GM18867 (cell line): Measurements from ENCODE around the gene ID1.
A peak's percentile ranks its signal among the peaks of the same experiment; 100 is the strongest.
"Not testable (repeated sequence)": the region's sequence is repeated elsewhere in the genome, so short reads cannot be mapped to it uniquely, and the experiment has no call there.

Experiments used
- ATAC-seq: cut with Tn5 transposase; IDR thresholded peaks from one replicate; pipeline ENCODE4 v1.9.1; 2021; ENCODE audit warnings: mild to moderate bottlenecking, moderate library complexity; ENCODE audit not compliant: unreplicated experiment

ID1 gene

GRCh38 chr20:31596831-31597480 is 8.1 kb upstream of the ID1 start:
- no peak for ATAC-seq

DNA sequence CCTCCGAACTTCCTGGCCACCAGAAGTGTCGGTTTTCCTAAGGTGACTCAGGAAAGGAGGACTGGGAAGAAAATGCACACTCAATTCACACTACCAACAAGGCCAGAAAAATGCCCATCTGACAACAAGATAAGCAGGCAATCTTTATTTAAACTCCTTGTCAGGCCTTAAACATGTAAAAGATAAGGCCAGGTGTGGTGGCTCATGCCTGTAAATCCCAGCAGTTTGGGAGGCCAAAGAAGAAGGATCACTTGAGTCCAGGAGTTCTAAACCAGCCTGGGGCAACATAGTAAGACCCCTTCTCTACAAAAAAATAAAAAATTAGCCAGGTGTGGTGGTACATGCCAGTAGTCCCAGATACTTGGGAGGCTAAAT is 7.6 kb upstream of the ID1 start:
- ATAC-seq, result no peak

DNA sequence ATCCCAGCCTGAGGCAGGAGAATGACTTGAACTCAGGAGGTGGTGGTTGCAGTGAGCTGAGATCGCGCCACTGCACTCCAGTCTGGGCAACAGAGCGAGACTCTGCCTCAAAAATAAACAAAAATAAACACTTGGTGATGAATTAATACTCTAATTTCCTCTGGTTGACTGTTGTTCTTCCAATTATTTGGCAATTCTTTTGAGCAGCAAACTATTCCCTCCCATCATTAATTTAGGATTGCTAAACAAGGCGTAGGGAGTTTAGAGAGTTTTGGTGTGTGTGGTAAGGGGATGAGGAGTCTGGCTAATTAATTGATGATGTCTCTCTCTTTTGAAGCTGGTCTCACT is 2.7 kb upstream of the ID1 start:
- ATAC-seq, result no peak

DNA sequence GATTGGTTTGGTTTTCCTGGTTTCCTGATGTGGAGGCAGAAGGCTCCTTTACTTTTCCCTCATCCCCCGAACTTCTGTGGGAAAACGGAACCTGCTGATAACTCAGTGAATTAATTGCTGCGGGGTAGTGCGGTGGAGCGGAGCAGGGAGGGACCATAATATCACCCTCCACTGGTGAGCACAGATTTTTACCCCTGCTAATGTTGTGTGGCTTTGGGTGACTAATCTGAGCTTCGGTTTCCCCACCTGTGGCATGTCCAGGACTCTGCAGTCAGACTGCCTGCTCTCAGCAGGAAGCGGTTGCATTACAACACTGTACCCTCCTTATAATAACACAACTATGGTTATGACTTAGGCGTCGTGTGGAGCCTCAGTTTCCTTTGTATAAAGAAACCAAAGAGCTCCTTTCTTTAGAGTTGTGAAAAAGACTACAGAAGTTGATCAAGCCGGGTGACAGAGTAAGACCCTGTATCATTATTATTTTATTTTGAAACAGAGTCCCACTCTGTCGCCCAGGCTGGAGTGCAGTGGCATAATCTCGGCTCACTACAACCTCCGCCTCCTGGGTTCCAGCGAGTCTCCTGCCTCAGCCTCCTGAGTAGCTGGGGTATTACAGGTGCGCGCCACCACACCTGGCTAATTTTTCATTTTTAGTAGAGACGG is 2.2 kb upstream of the ID1 start:
- ATAC-seq, result peak; percentile 74

- peak; percentile 49 for ATAC-seq
These were observed 1.1 kb upstream of the ID1 start for GRCh38 chr20:31603822-31604566.

DNA sequence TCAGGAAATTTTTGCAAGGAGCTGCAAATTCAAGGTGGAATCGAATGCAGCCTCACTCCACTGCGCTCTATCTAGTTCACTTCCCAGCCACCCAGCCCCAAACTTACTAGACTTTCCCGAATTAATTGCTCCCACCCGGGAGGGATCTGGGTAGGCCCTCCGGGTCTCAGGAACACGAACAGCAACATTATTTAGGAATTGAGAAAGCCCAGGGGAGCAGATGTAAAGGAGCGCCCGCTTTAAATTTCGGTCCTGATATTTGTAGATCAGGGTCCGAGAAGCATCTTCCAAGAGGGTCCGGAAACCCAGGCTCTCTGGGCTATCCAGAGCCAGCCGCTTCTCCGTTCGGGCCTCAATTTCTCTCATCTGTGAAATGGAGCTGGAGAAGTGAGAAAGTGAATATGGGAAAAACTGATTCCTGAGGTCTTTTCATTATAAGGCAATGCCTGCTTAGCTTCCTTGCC is 490 bp upstream of the ID1 start:
- no peak for ATAC-seq

DNA sequence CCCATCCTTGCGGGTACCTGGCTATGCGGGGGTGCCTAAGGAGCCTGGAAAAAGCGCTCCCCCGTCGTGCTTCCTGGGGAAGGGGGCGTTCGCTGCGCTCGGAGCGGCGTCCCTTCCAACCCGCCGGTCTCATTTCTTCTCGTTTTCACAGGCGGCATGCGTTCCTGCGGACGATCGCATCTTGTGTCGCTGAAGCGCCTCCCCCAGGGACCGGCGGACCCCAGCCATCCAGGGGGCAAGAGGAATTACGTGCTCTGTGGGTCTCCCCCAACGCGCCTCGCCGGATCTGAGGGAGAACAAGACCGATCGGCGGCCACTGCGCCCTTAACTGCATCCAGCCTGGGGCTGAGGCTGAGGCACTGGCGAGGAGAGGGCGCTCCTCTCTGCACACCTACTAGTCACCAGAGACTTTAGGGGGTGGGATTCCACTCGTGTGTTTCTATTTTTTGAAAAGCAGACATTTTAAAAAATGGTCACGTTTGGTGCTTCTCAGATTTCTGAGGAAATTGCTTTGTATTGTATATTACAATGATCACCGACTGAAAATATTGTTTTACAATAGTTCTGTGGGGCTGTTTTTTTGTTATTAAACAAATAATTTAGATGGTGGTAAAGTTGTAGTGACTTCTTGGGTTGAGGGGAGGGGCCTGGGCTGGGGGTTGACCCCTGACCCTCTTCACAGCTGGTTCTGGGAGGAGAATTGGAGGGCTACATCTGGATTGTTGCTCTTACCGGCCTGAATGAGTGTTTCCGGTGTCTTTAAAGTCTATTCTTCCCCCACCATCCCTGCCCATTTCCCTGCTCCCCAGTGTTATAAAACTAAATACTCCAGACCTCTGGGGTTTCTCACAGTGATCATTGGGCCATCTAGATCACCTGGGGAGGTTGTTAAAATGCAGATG is 1.1 kb downstream of the ID1 start:
- no peak for ATAC-seq

DNA sequence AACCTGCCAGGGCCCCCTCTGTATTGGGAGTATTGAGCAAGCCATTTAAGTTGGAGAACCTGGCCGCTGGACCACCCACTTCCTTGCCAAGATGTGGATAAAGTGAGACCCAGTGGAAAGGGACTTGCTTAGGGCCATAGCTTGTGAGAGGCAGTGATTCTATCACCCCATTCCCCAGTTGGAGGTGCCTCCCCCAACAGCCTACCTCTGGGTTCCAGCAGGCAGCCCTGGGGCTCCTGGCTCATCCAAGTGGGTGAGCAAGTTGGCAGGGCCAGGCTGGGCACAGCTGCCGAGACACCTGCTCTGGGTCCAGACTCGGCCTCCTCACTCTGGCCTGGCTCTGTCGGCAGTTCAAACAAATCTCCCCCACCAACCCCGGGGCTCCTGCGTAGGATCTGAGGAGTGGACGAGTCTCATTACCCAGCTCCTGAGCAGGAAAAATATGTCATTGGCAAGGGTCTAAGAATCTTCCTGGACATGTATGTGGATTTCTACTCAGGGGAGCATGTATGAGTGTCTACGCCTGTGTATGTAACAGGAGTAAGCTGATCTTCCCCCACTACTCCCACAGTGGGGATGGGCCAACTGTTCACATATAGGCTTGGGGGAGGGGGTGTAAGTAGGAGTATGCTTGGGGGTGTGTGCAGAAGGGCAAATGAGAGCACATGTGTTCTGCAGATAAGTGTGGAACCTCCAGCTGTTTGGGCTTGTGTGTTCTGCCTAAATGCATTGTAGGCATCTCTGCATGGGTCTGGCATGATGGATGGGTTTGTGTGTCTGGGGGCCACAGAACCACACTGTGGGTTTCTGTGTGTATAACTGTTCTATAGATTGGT is 1.9 kb downstream of the ID1 start:
- ATAC-seq, result no peak

DNA sequence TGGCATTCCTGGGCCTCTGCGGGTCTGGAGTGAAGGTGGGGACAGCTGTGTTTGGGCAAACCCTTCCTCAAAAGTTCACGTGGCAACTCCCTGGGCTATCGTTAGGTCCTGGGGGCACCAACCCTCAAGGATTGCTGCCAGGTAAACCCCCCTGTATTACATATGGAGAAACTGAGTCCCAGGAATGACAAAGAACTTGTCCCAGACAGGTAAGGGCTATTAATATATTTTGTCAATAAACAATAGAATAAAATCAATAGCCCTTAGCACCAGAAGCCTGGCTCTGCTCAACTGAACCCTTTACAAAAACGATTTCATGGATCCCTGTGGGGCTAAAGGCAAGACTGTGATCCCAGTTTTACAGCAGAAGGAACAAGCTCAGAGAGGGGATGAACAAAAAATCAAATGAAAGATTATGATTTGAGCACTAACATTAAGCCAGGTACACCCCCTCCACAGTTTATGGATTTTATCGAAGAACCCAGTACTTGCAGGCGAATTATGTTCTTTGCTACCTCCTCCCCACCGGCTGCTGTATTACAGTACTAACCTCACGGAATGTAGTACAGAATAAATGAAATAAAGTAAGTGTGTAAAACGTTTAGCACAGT is 2.7 kb downstream of the ID1 start:
- ATAC-seq, result no peak

GRCh38 chr20:31608251-31608945 is 3.3 kb downstream of the ID1 start:
- no peak for ATAC-seq

GRCh38 chr20:31612271-31612640 is 7.2 kb downstream of the ID1 start:
- ATAC-seq, result not testable (repeated sequence)

- ATAC-seq, result no peak
These were observed 10.3 kb downstream of the ID1 start for GRCh38 chr20:31615416-31615815.

GRCh38 chr20:31617432-31618104 is 12.5 kb downstream of the ID1 start:
- ATAC-seq, result no peak

- no peak for ATAC-seq
These were observed 15.2 kb downstream of the ID1 start for GRCh38 chr20:31620246-31620645.

DNA sequence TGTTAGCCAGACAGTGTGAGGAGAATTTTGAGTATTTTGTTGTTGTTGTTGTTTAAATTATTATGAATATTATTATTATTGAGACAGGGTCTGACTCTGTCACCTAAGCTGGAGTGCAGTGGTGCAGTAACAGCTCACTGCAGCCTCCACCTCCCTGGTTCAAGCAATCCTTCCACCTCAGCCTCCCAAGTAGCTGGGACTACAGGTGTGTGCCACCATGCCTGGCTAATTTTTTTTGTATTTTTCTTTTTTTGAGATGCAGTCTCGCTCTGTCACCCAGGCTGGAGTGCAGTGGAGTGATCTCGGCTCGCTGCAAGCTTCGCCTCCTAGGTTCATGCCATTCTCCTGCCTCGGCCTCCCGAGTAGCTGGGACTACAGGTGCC is 18.0 kb downstream of the ID1 start:
- ATAC-seq, result not testable (repeated sequence)

DNA sequence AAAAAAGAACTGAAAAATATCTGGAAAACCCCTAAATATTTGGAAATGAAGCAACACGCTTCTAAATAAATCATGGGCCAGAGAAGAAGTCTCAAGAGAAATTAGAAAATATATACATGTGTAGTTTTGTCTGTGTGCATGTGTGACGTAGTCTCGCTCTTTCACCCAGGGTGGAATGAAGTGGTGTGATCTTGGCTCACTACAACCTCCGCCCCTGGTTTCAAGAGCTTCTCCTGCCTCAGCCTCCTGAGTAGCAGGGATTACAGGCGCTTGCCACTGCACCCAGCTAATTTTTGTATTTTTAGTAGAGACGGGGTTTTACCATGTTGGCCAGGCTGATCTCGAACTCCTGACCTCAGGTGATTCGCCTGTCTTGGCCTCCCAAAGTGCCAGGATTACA is 21.4 kb downstream of the ID1 start:
- not testable (repeated sequence) for ATAC-seq

DNA sequence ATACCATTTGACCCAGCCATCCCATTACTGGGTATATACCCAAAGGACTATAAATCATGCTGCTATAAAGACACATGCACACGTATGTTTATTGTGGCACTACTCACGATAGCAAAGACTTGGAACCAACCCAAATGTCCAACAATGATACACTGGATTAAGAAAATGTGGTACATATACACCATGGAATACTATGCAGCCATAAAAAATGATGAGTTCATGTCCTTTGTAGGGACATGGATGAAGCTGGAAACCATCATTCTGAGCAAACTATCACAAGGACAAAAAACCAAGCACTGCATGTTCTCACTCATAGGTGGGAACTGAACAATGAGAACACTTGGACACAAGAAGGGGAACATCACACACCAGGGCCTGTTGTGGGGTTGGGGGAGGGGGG is 23.0 kb downstream of the ID1 start:
- not testable (repeated sequence) for ATAC-seq

- ATAC-seq, result no peak
These were observed 25.2 kb downstream of the ID1 start for GRCh38 chr20:31630187-31630790.
